Activated CD8-positive, alpha-beta T cell treated with anti-CD3 and anti-CD28 coated beads for 36 hours (primary cell): ENCODE measurements around the gene CLMN. TPM values are rescaled to one million over a fixed set of nuclear protein-coding genes. Genes with fewer than 3 reads are reported as not detected.
A peak's percentile ranks its signal among the peaks of the same experiment; 100 is the strongest.

Source experiments
- ATAC-seq: fragments of 200-7000 bp; cut with Tn5 transposase; one replicate; pipeline ENCODE4 v1.10.0; 2021; ENCODE audit warnings: mild to moderate bottlenecking, moderate library complexity
- CTCF ChIA-PET: fragments of 350-600 bp; sonication (Branson Sonifier 250); formaldehyde crosslinking; loops from one replicate; lab custom pipeline; 2021; ENCODE audit warnings: antibody characterized with exemption; lab: Charles Lee
- POLR2A ChIA-PET: fragments of 350-600 bp; sonication (Branson Sonifier 250); formaldehyde crosslinking; loops from one replicate; lab custom pipeline; 2021; ENCODE audit warnings: antibody characterized with exemption; lab: Charles Lee
- DNase-seq: peaks from one replicate; pipeline ENCODE4 v3.0.0-alpha.2; 2020
- H3K27ac Mint-ChIP-seq: one replicate; pipeline ENCODE4 v1.8.0; 2021; ENCODE audit warnings: mild to moderate bottlenecking, mixed read lengths
- H3K27me3 Mint-ChIP-seq: one replicate; pipeline ENCODE4 v1.8.0; 2021; ENCODE audit warnings: mixed read lengths
- H3K36me3 Mint-ChIP-seq: one replicate; pipeline ENCODE4 v1.8.0; 2021; ENCODE audit warnings: low read depth, mixed read lengths
- H3K4me1 Mint-ChIP-seq: one replicate; pipeline ENCODE4 v1.8.0; 2021; ENCODE audit warnings: low read depth, mixed read lengths
- H3K4me3 Mint-ChIP-seq: one replicate; pipeline ENCODE4 v1.8.0; 2021; ENCODE audit warnings: mild to moderate bottlenecking, moderate library complexity, mixed read lengths
- H3K9me3 Mint-ChIP-seq: one replicate; pipeline ENCODE4 v1.8.0; 2021; ENCODE audit warnings: mixed read lengths
- intact Hi-C: fragments of 100-400 bp; cut with micrococcal nuclease; formaldehyde crosslinking; loops from one replicate; pipeline ENCODE4 v1.10.0; 2022
- total RNA-seq, 2 experiments: library from RNA; stranded (reverse); gene quantifications; one replicate each; pipeline ENCODE4 v1.2.3, GENCODE V29; 2021
- TF ChIP-seq, protein P1 (sequence below): fragments of 200-600 bp; IDR thresholded peaks from one replicate; pipeline ENCODE4 v1.8.0; 2022; ENCODE audit warnings: antibody characterized with exemption, mild to moderate bottlenecking

Gene CLMN
- total RNA-seq, 2 experiments from 2014 or later, result 0.31 to 0.59 TPM

DNA sequence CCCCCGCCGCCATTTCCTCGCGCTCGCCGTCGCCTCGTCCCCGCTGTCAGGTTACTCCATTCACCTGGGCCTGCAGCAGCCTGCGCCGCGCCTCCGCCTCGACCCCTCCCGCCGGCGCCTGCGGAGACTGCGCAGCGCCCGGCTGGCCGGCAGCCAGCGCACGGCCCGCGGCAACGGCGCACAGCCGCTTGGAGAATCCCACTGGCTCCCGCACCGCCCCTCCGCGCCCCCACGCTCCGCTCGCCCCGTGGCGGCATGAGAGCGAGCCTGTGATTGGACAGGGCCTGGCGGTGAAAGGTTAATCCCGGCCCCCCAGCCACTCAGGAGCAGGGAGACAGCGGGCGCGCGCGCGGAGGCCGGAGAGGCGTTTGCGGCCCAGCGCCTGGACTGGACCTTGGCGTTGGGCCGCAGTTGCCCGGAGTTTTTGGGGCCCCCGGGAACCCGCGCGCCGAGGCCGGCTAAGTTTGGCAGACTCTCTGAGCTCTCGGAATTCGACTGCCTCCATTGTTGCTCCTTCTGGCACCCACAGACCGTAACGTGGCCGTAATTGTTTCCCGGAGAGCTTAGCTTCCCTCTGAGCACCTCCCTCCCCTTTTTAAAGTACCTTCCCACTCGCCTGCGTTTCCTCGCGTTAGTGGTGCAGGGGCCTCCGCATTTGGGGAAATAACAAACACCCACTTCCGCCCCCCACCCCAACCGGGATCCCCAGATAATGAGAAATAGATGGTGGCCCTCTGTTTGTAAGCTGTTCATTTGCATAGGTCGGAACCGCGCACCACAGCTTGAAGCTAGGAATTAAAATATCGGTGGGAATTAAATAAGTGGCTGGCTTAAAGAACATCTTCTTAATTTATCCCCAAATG is 162.2 kb downstream of the CLMN start, which contains the start of gene DICER1:
DICER1 (minus strand) TSS at position 203 of the 863 bp plus-strand sequence. CDS start 24,071 bp downstream, outside the sequence.
- Mint-ChIP-seq H3K4me1 (peaks cover 32% of the 10 kb centered on the region), H3K9me3 (no peaks in the 10 kb centered on the region), H3K36me3 (peaks cover 25% of the 10 kb centered on the region), H3K4me3 (peak within 1 kb of the TSS; percentile 93), H3K27ac (peak within 1 kb of the TSS; percentile 99), H3K27me3 (no peaks in the 10 kb centered on the region)
- POLR2A ChIA-PET, result interaction anchor here (0.6 to 1.1 kb wide), 6 partner anchors 9 to 301 kb away, joined by 3 to 5 read pairs (median 3); no protein-coding TSS in a partner anchor
- CTCF ChIA-PET, result no interaction called here
- TF ChIP-seq, protein P1, sequence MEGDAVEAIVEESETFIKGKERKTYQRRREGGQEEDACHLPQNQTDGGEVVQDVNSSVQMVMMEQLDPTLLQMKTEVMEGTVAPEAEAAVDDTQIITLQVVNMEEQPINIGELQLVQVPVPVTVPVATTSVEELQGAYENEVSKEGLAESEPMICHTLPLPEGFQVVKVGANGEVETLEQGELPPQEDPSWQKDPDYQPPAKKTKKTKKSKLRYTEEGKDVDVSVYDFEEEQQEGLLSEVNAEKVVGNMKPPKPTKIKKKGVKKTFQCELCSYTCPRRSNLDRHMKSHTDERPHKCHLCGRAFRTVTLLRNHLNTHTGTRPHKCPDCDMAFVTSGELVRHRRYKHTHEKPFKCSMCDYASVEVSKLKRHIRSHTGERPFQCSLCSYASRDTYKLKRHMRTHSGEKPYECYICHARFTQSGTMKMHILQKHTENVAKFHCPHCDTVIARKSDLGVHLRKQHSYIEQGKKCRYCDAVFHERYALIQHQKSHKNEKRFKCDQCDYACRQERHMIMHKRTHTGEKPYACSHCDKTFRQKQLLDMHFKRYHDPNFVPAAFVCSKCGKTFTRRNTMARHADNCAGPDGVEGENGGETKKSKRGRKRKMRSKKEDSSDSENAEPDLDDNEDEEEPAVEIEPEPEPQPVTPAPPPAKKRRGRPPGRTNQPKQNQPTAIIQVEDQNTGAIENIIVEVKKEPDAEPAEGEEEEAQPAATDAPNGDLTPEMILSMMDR, result no peak
- DNase-seq, result peak; percentile 94
- peak; percentile 85 for ATAC-seq
- intact Hi-C loops, result no loop called here

DNA sequence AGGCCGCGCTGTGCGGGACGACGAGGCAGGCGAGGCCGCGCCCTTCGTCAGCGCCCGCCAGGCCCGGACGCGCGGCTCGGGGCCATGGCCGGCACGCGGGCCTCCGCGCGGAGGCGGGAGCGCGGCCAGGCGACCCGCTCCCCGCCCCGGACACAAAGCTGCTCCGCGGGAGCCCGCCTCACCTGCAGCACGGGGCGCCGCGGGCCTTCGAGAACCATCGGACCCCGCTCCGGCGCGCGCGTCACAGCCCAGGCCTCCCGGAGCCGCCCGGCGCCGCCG is 162.7 kb downstream of the CLMN start:
- intact Hi-C loops, result no loop called here
- Mint-ChIP-seq H3K9me3 (no peaks in the 10 kb centered on the region), H3K36me3 (peaks cover 26% of the 10 kb centered on the region), H3K4me3 (peak overlapping the region; percentile 93), H3K27me3 (no peaks in the 10 kb centered on the region), H3K4me1 (peaks cover 38% of the 10 kb centered on the region), H3K27ac (peak overlapping the region; percentile 99)
- DNase-seq (no peak), ATAC-seq (peak; percentile 29)
- ChIA-PET POLR2A (interaction anchor here (1.0 to 1.1 kb wide), 2 partner anchors 162 to 301 kb away, joined by 3 read pairs; no protein-coding TSS in a partner anchor), CTCF (no interaction called here)
- TF ChIP-seq, protein P1, result no peak

DNA sequence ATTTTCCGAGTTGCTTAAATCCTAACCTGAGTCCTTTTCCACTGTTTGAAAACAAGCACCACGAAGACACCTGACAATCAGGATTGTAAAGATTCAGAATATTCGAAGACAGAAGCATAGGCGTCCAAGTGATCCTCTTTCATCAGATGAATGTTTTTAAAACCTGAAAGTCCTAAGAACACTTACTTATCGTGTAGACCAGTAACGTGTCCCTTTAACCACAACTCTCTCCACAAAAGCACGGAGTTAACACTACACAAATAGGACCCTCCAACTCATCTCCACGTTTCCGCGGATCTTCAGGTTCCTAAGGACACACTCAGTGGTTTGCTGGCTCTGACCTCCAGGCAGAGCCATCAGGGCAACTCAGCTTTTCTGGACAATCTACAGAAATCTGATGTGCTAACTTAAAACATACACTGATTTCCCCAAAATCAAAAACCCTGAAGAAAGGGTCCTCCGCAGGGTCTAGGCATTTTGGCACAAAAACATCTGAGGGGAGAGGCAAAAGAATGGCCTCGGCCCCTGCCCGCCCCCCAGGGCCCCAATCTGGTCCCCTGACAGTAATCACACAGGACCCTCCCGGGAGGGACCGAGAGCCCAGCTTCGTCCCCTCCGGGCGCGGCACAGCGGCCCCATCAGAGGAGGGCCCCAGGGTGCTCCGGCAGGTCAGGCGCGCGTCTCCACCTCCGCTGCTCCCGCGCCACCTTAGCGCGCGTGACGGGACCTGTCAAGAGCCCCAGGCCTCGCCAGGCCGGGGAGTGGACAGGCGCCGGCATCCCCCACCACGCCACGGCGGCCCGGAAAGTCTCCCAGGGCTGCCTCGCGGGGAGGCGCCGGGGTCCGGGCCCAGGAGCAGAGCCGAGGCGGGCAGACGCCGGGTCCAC is 163.3 kb downstream of the CLMN start:
- H3K27ac Mint-ChIP-seq, result peak overlapping the region; percentile 81
- peak overlapping the region; percentile 81 for H3K4me3 Mint-ChIP-seq
- CTCF ChIA-PET, result interaction anchor here (1.4 kb wide), 2 partner anchors 13 to 40 kb away, joined by 3 read pairs; no protein-coding TSS in a partner anchor
- H3K36me3 Mint-ChIP-seq, result peaks cover 28% of the 10 kb centered on the region
- POLR2A ChIA-PET, result interaction anchor here (1.0 to 1.4 kb wide), 2 partner anchors 32 to 302 kb away, joined by 3 read pairs; no protein-coding TSS in a partner anchor
- ATAC-seq, result peak; percentile 18
- H3K9me3 Mint-ChIP-seq, result no peaks in the 10 kb centered on the region
- peak; percentile 39 for DNase-seq
- intact Hi-C loops, result no loop called here
- TF ChIP-seq, protein P1, result no peak
- no peaks in the 10 kb centered on the region for H3K27me3 Mint-ChIP-seq
- H3K4me1 Mint-ChIP-seq, result peaks cover 44% of the 10 kb centered on the region

DNA sequence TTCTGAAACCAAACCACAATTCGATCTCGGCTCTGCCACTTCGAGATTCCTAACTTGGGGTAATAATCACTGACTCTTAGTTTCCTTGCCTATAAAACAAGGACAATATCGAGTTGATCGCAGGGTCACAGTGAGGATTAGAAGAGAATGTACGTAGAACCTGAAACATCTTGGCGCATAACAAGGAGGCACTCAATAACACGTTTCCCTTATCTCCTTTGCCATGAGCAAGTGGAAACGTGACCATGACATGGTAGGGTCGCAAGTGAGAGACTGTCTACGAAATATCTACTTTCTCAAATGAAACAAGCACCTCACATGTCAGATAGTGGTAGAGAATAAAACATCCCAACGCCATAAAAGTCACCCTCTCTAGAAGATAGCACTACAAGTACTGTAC is 164.7 kb downstream of the CLMN start:
- Mint-ChIP-seq H3K27ac (peak overlapping the region; percentile 41), H3K4me3 (peak overlapping the region; percentile 81), H3K9me3 (no peaks in the 10 kb centered on the region), H3K36me3 (peaks cover 28% of the 10 kb centered on the region), H3K4me1 (peaks cover 56% of the 10 kb centered on the region), H3K27me3 (no peaks in the 10 kb centered on the region)
- CTCF ChIA-PET, result interaction anchor here (1.4 kb wide), 1 partner anchor 41 kb away, joined by 3 read pairs; no protein-coding TSS in a partner anchor
- intact Hi-C loops, result no loop called here
- TF ChIP-seq, protein P1, result no peak
- no peak for DNase-seq
- ATAC-seq, result no peak
- POLR2A ChIA-PET, result interaction anchor here (1.4 kb wide), 1 partner anchor 30 kb away, joined by 3 read pairs; no protein-coding TSS in a partner anchor
